Heart left ventricle (tissue), 16 donors: ENCODE results near the gene ACOXL. TPM values are rescaled to one million over a fixed set of nuclear protein-coding genes. Genes with fewer than 3 reads are reported as not detected.

Experiments
- ATAC-seq, 4 donors: fragments of 200-7000 bp; cut with Tn5 transposase; one replicate each; pipeline ENCODE4 v1.9.1; 2020 to 2022; ENCODE audit warnings: moderate library complexity in 4 of 4, mild to moderate bottlenecking in 3 of 4, moderate number of reproducible peaks in 1 of 4
- DNase-seq, 5 donors: peaks; one replicate each; pipeline ENCODE4 v3.0.0-alpha.2; 2020
- H3K27ac ChIP-seq, 12 donors: fragments of 200-600 bp; sonication (generic) in 4 of 12; one replicate each; pipeline versions ENCODE4 v1.5.0 to v1.8.0; 2016 to 2022; ENCODE audit warnings: mild to moderate bottlenecking in 2 of 12
- H3K27me3 ChIP-seq, 9 donors: fragments of 200-600 bp; sonication (generic) in 2 of 9; one replicate each; pipeline versions ENCODE4 v1.5.1 to v1.8.0; 2016 to 2022; ENCODE audit warnings: mild to moderate bottlenecking in 3 of 9
- H3K36me3 ChIP-seq, 9 donors: fragments of 200-600 bp; sonication (generic) in 2 of 9; one replicate each; pipeline versions ENCODE4 v1.5.0 to v1.8.0; 2018 to 2022; ENCODE audit warnings: mild to moderate bottlenecking in 2 of 9
- H3K4me1 ChIP-seq, 12 donors: fragments of 200-600 bp; sonication (generic) in 4 of 12; one replicate each; pipeline versions ENCODE4 v1.5.0 to v1.8.0; 2016 to 2022; ENCODE audit warnings: mild to moderate bottlenecking in 3 of 12
- H3K4me3 ChIP-seq, 12 donors: fragments of 200-600 bp; sonication (generic) in 4 of 12; one replicate each; pipeline versions ENCODE4 v1.5.0 to v1.8.0; 2017 to 2022; ENCODE audit warnings: mild to moderate bottlenecking in 9 of 12, moderate library complexity in 4 of 12
- H3K9me3 ChIP-seq, 12 donors: fragments of 200-600 bp; sonication (generic) in 4 of 12; one replicate each; pipeline versions ENCODE4 v1.5.0 to v1.8.0; 2016 to 2022; ENCODE audit warnings: mild to moderate bottlenecking in 1 of 12
- CTCF ChIP-seq, 12 donors: fragments of 200-600 bp; sonication (generic) in 4 of 12; IDR thresholded peaks; one replicate each; pipeline versions ENCODE4 v1.5.0 to v1.8.0; 2018 to 2022; ENCODE audit warnings: antibody characterized with exemption in 12 of 12, mild to moderate bottlenecking in 5 of 12
- POLR2A ChIP-seq, 2 donors: fragments of 450-650 bp; IDR thresholded peaks; one replicate each; pipeline ENCODE4 v1.6.1; 2017; ENCODE audit warnings: antibody characterized with exemption in 2 of 2, mild to moderate bottlenecking in 2 of 2, moderate library complexity in 2 of 2
- WGBS, 4 donors: extraction: QIAGEN DNeasy Blood & Tissue Kit in 2 of 4; methylation state at CpG; one replicate each; pipeline versions ENCODE4 v1.1.5 to v1.1.7; 2013 to 2018; 5-methylcytosine and 5-hydroxymethylcytosine counted together
- intact Hi-C, 10 donors: fragments of 100-400 bp; cut with DNase I; formaldehyde crosslinking; loops; one replicate each; pipeline versions ENCODE4 v1.11.1 to v1.14.2; 2022
- polyA plus RNA-seq, 2 donors: library from polyadenylated mRNA; stranded (reverse); fragments of 200-250 nt; gene quantifications; one replicate each; pipeline ENCODE4 v1.2.3, GENCODE V29; 2013
- total RNA-seq, 9 donors: library from RNA; depleted of rRNA in 2 of 9; stranded (reverse); fragments of >200 nt in 2 of 9; fragmentation: NEBNext Ultra II Directional in 3 of 9; extraction: Animal tissue kit (Norgen Biotek cat#: 25700) in 3 of 9; gene quantifications; one replicate each; pipeline versions ENCODE4 v1.1.0 to v1.2.4, GENCODE V29; 2016 to 2023
- donor health status: ischemic (EF 13 %, LVEDD 7.1; RV severe dilation, severe dysfunction).
- donor health status: healthy with polysubstance abuse.
- donor health status: DM: no; HTN: yes; CAD: no.
- donor health status: DM: no; HTN: no; CAD: no.
- donor health status: ischemic (EF 25% LVEDD 6.9; RV normal size, moderate dysfunction).
- donor health status: ischemic (EF 25% LVEDD 5.7; RV mildly dilated, moderate dysfunction).
- donor health status: healthy.
- donor health status: DM: yes; HTN: yes; CAD: no.
- donor health status: ischemic (EF 35%, LVEDD 5.7; RV mildly dilated, moderate dysfunction).
- donor health status: nonischemic (EF 11% LVEDD 7.7; RV severe dilation, severe dysfunction).
- donor health status: DM: yes; HTN: yes; CAD: no.
- donor health status: PGD.
- donor health status: ischemic (EF 29% LVEDD 5.4; RV normal size, mild dysfunction).
- donor health status: nonischemic (EF 23%, LVEDD 6.1; RV moderate dilation, normal function).

Gene ACOXL
- total and polyA plus RNA-seq, 11 donors, result 0.25 TPM; not detected in 10

- intact Hi-C loops, result no loop called here
- Histone ChIP-seq H3K4me3 (no peak overlapping the region), H3K4me1 (no peaks in the 10 kb centered on the region), H3K27ac (no peak overlapping the region), H3K36me3 (no peaks in the 10 kb centered on the region), H3K27me3 (peaks cover 0 to 8% (median 0%) of the 10 kb centered on the region in 9 donors), H3K9me3 (no peaks in the 10 kb centered on the region)
- WGBS, 4 donors, result 73 to 81% (median 78%) methylated on average over 10 to 13 of the region's 13 CpGs
- ATAC-seq, result no peak
- DNase-seq, result no peak
- TF ChIP-seq CTCF (IDR thresholded peaks at IDR 0.05) (no peak), POLR2A (IDR thresholded peaks at IDR 0.05) (no peak)
Measured at GRCh38 chr2:110837446-110838409, 105.4 kb downstream of the ACOXL start.

- H3K9me3 ChIP-seq, result no peaks in the 10 kb centered on the region
- H3K4me3 ChIP-seq, result no peak overlapping the region
- no peaks in the 10 kb centered on the region for H3K36me3 ChIP-seq
- no peak for ATAC-seq
- intact Hi-C loops, result no loop called here
- no peak for DNase-seq
- TF ChIP-seq POLR2A (IDR thresholded peaks at IDR 0.05) (no peak), CTCF (IDR thresholded peaks at IDR 0.05) (no peak)
- no peaks in the 10 kb centered on the region for H3K4me1 ChIP-seq
- H3K27me3 ChIP-seq, result peaks cover 0 to 8% (median 0%) of the 10 kb centered on the region in 9 donors
- WGBS, 4 donors, result 39 to 49% (median 46%) methylated on average over 5 of the region's 5 CpGs
- H3K27ac ChIP-seq, result no peak overlapping the region
Measured at GRCh38 chr2:110838657-110839384, 106.4 kb downstream of the ACOXL start.

- no peaks in the 10 kb centered on the region for H3K4me1 ChIP-seq
- WGBS, 4 donors, result 75 to 100% (median 92%) methylated on average over 2 of the region's 2 CpGs
Measured at GRCh38 chr2:110840508-110840907, 108.1 kb downstream of the ACOXL start.

More at GRCh38 chr2:110840508-110840907, 108.1 kb downstream of the ACOXL start:
- ATAC-seq (no peak), DNase-seq (no peak)
- H3K27me3 ChIP-seq, result peaks cover 0 to 8% (median 0%) of the 10 kb centered on the region in 9 donors
- no peak overlapping the region for H3K4me3 ChIP-seq
- H3K36me3 ChIP-seq, result no peaks in the 10 kb centered on the region
- intact Hi-C loops, result no loop called here
- H3K27ac ChIP-seq, result no peak overlapping the region
- TF ChIP-seq CTCF (IDR thresholded peaks at IDR 0.05) (no peak), POLR2A (IDR thresholded peaks at IDR 0.05) (no peak)
- H3K9me3 ChIP-seq, result no peaks in the 10 kb centered on the region
